SKM-1 treated with dmso at 0.1 percent for 144 hours (cell line): ENCODE data around the gene GYS2.
A peak's percentile ranks its signal among the peaks of the same experiment; 100 is the strongest.
"Not testable (repeated sequence)": the region's sequence is repeated elsewhere in the genome, so short reads cannot be mapped to it uniquely, and the experiment has no call there.

ENCODE experiments used
- DNase-seq: peaks from one replicate; lab custom pipeline; 2025; ENCODE audit not compliant: unreplicated experiment; lab: John Stamatoyannopoulos, UW

Gene GYS2

DNA sequence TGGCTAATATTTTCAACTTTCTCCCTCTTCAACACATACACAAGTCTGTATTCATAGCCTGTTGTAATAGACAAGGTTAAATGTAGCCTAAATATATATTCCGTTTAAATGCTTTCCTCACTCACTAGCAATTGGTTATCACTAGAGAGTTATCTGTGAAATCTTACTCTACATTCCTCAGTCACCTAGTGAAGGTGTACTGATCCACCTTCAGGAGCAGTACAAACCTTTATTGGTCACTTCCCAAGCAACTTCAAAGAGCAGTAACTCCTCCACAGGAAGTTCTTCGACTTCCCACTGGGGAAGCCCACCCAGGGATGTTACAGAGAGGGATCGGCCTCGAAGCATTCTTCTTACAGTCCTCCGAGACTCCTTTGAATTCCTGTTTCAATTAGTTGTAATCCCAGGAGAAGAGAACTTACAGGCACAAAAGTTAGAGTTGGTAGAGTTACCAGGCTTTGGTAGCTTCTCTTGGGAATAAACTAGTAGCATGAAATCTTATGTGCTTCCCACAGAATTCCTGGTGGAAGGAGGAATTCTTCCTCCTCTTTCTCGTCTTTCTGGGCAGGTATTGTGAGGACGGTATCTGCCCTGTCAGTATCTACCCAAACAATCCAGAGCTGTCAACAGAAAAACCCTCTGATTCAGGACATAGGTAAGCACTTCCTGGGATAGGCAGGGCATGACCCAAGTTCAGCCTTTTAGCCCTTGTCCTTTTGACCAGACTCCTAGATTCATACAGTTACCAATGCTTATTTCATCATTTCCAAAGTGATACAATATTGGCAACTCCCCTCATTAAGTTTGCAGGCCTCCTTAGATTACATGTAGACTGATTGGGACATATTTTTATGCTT lies at the start of gene GYS2:
Gene GYS2 (minus strand): TSS at position 603 of the 857 bp plus-strand sequence. CDS start 255 bp downstream, at position 348.
- no peak for DNase-seq

- DNase-seq, result no peak
Observed at GRCh38 chr12:21651821-21652220, 47.2 kb upstream of the GYS2 start.

- no peak for DNase-seq
Observed at GRCh38 chr12:21650997-21651396, 46.4 kb upstream of the GYS2 start.

- no peak for DNase-seq
Observed at GRCh38 chr12:21649034-21649433, 44.4 kb upstream of the GYS2 start.

- no peak for DNase-seq
Observed at GRCh38 chr12:21648378-21648777, 43.7 kb upstream of the GYS2 start.

DNA sequence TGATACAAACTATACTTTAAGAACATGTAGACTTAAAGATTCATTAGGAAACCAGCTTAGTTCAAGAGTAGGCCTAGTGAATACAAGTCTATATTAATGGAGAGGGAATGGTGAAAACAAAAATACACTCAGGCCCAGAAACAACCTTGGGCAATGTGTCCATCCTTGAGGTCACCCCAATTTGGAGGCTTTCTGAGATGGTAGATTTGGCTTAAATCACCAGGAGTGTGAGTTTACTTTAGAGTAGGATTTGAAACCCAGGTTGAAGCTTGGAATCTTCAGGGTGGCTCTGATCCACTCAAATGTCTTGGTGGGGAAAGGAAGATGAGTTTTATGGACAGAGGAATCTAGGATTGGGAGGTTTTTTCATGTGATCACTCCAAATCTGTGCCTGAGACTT lies 42.5 kb upstream of the GYS2 start:
- DNase-seq, result no peak

- not testable (repeated sequence) for DNase-seq
Observed at GRCh38 chr12:21645041-21645500, 40.4 kb upstream of the GYS2 start.

DNA sequence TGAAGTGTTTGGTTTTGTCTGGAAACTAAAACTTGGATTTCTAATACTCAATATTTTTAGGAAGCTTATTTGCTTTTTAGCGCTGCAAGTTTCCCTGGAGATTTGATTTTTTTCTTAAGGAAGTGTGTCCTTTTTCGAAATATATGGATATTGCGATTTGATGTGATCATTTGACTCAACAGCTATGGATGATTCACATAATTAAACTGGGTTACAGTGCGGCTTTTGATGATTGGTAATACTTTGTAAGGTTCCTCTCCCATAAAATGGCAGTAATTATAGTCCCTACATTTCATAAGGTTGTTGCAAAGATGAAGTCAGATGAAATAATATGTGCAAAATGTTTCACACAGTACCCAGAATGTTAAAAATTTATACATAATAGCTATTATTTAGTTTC lies 39.9 kb upstream of the GYS2 start:
- no peak for DNase-seq

- DNase-seq, result no peak
Observed at GRCh38 chr12:21643758-21644157, 39.1 kb upstream of the GYS2 start.

DNA sequence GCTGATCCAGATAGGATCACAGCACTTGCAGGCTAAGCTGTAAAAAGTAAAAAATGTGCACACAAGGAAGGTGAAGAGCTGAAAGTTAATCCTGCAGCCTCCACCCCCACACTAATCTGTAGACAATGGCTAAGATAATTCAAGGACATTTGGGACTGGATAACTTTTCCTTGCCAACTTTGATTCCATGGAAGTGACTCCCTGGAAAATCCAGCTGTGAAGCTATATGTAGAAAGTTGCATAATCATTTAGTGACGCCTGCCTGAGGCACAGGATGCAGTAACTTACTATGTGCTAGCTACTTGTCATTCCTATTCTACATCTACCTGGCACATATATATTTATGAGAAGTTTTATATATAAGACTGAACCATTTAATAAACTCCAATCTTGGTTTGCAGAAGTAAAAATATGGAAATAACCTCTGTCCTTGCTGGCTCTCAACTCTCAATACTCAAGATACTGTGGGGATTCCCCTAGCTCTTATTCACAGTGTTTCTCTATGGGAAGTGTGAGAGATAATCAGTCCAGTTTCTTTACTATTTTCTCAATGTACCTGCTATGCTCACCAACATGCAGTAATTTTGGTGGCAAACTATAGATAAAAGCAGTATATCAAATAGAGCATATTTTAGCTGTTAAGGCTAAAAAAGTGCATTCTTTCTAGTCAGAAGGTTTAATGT lies 38.2 kb upstream of the GYS2 start:
- no peak for DNase-seq

DNA sequence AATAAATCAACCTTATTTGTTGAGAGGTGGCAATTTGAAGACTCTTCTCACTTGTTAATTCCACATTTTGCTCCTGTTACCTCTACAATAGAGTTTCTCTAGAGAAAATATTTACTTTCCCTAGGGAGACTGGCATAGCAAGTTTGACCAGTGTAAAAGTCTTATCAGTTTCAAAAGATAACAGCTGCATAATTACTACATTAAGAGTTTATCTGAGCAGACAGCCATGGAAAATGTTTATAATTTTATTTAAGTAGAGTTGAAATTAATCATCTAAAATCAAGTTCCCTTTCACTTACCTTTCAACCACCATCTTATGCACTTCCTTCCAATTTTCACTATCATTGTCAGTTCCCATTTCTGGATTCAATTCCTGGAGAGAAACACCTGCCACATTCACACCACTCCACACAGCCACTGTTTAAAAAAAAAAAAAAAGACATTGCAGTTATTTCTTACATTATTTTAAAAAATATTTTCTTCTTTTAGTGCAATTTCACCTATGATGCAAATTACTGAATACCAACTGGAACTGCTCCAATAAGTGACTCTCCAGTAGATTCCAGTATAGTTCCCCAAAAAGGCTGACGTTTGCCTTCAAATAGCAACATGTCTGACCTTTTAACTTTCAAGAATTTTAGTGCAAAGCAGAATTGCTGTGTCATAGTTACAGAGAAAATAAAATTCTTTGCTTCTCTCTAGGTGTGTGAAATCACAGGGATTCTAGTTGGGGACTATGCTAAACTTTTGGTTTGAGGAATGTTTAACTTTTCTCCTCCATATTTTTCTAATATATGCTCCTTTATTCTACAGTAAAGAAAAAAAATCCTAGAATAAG lies 33.6 kb upstream of the GYS2 start:
- DNase-seq, result no peak

DNA sequence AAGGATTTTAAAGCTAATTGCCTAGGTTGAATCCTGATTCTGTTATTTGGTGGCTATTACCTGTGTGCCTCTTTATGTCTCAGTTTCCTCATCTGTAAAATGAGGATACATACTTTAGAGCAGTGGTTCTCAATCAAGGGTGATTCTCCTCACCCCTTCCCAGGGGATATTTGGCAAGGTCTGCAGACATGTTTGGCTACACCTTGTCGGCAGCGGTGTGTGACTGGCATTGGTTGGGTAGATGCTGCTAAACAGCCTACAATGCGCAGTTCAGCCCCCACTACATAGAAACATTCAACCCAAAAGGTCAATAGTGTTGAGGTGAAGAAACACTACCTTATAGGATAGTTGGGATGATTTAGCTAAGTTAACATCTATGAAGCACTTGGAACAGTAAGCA lies 29.6 kb upstream of the GYS2 start:
- no peak for DNase-seq

- DNase-seq, result no peak
Observed at GRCh38 chr12:21631367-21631766, 26.7 kb upstream of the GYS2 start.

- no peak for DNase-seq
Observed at GRCh38 chr12:21627924-21628323, 23.3 kb upstream of the GYS2 start.

- DNase-seq, result no peak
Observed at GRCh38 chr12:21618566-21618965, 13.9 kb upstream of the GYS2 start.

DNA sequence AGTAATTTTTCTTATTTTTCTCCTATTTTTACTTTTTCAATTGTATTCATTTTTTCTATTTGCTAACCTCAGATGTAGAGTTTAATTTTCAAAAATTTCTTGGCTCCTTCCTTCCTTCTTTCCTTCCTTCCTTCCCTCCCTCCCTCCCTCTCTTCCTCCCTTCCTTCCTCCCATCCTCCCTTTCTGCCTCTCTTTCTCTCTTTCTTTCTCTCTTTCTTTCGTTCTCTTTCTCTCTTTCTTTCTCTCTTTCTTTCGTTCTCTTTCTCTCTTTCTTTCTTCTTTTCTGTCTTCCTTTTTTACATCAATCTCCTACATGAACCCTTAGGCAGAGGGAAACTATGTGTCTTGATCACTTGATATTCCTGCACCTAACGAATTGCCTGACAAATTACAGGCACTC lies 12.4 kb upstream of the GYS2 start:
- DNase-seq, result no peak

GRCh38 chr12:21615431-21615830 lies 10.8 kb upstream of the GYS2 start:
- peak; percentile 55 for DNase-seq

DNA sequence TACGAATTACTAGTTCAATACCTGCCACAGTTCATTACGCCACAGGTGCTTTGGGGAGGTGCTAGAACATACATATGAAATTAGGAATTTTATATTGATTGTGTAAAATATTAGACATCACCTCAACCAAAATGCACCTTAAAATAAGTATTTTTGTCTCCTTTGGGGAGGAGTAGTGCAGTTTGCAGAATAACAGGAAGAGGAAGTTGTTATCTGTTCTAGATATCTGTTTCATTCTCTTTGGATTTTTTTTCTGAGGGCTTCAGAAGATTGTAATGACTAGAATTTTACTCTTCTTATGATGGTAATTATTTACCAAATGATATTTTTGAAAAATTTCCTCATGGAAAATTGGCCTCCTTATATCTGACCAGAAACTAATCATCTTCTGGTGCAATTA lies 9.9 kb upstream of the GYS2 start:
- DNase-seq, result no peak

- DNase-seq, result no peak
Observed at GRCh38 chr12:21613931-21614330, 9.3 kb upstream of the GYS2 start.

- DNase-seq, result no peak
Observed at GRCh38 chr12:21608196-21608595, 3.5 kb upstream of the GYS2 start.

DNA sequence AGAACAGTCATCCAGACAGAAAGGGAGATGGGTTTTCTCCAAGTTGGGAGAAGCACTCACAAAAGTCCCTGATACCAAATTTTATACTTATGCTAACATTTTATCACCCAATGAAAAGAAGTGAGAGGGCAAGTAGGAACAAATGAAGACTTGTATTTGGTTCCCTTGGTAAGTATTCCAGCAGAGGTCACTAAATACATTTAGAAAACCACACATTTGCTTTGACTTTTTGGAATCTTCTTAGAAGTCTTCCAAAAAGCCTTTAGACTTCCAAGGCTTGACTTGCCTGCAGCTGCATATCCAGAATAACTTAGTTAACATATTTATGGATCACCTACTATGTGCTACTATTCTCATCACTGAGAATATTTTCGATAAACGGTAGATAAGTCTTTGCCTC lies 3.1 kb upstream of the GYS2 start:
- no peak for DNase-seq
